Measurements from ENCODE around the gene DRAM2.
A peak's percentile ranks its signal among the peaks of the same experiment; 100 is the strongest.

DRAM2 gene

DNA sequence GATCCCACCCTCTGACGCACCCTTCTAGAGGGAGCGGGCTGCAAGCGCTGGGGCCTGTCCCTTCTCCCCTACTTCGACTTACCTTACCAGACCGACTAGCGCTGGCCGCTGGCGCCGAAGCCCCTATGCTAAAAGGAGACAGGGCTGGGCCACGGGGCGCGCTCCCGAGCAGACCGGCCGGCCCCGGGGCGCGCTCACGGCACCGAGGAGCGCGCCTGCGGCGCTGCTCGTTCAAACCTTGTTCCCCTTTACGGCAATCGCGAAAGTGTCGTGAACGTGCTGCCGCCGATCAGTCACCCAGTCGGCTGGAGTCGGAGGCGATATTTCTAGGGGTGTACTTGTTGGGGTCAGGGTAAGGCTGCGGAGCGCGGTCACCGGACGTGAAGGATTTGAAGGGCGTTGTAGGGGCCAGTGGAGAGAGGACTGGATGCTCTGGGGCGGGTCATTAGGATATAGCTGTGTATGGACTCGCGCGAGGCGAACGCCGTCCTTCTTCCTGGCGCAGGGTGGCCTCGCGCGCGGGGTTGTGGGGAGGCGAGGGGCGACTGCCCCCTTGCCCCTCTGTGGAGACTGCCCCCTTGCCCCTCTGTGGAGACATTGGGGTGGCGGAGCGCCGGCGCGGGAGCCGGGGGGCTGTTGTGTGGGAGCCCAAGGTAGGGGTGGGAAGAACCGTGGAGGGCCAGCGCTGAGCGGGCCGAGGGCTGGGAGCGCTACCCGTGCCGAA lies at the start of gene DRAM2, which contains the start of gene CEPT1:
DRAM2 (minus strand) TSS at position 138 of the 724 bp plus-strand sequence. CDS start 8,539 bp downstream, outside the sequence.
CEPT1 (plus strand) TSS at position 268 of the 724 bp plus-strand sequence. CDS start 7,492 bp downstream, outside the sequence.
- DNase-seq = peak; percentile 96

- DNase-seq = no peak
Measured at GRCh38 chr1:111184663-111185062, 44.8 kb upstream of the DRAM2 start.

- DNase-seq = no peak
Measured at GRCh38 chr1:111183308-111184069, 43.6 kb upstream of the DRAM2 start.

DNA sequence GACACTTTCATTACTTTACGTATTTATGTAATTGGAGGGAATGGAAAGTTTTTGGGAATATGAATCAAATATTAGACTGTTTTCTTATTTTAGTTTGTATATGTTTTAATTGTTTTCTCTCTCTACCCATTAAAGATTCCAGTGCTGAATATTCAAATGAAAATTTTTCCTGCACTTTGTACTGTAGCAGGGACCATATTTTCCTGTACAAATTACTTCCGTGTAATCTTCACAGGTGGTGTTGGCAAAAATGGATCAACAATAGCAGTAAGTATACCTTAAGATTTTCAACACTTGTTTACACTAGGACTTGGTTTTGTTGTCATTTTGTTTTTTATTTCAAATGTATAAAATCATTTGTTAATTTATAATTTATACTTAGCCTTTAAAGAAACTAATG lies 42.2 kb upstream of the DRAM2 start:
- DNase-seq = no peak

DNA sequence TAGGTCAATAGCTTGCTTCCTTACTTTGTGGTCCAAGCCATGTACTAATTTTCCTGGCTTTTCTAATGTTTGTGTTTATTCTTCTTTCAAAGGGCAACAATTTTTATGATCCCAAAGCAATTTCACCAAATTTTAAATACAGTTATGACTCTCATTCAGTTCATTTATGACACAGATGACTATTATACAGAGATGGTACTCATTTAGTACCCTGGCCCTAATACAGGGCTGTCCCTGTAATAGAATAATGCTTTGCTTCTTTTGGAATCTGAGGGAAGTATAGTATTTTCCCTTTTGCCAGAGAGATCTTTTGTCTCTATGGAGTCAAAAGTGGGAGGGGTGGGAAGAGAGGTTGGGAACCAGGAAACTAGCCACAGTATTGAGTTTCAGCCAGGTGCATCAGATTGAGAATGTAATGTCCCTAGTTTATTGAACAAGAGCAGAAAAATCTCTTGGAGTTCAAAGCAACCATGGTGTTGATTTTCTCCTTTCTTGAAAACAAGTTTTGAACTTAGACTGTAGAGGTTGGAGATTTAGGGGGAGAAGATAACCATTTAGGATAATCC lies 40.2 kb upstream of the DRAM2 start:
- DNase-seq = no peak

GRCh38 chr1:111176678-111177077 lies 36.8 kb upstream of the DRAM2 start:
- no peak for DNase-seq

DNA sequence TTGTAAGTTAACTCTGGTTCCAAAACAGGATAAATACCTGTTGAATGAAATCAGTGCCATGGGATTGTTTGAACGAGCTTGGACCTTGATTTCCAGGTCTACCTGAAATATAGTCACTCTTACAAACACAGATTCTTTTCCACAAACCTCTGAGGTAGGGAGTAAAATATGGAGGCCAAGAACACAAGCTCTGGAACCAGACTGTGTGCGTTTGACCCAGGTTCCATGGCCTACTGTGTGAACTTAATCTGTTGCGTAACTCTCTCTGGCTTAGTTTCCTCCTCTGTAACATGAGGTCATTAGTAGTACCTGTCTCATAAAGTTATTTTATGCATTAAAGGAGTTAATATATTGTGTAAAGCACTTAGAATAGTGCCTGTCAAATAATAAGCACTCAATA lies 35.5 kb upstream of the DRAM2 start:
- DNase-seq = no peak

- DNase-seq = no peak
Measured at GRCh38 chr1:111174070-111174469, 34.2 kb upstream of the DRAM2 start.

GRCh38 chr1:111172463-111172862 lies 32.6 kb upstream of the DRAM2 start:
- DNase-seq = no peak

DNA sequence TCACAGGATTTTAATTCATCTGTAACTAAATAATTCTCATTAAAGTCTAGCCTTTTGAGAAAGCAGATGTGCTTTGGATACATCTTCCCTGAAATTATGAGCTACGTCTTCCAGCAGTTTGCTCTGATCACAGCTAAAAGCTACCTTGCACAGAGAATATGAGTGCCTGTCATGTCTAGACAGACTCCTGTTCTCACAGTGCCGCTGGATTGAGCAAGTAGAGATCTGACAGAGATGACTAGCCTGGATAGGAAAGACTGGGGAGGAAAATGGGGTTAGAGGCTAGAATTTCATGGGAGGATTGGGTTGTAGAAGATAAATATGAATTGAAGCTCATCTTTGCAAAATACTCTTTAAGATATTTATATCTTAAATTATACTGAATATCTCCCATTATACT lies 24.3 kb upstream of the DRAM2 start:
- no peak for DNase-seq

GRCh38 chr1:111163363-111163762 lies 23.5 kb upstream of the DRAM2 start:
- no peak for DNase-seq

GRCh38 chr1:111162488-111162880 lies 22.6 kb upstream of the DRAM2 start:
- DNase-seq = no peak

DNA sequence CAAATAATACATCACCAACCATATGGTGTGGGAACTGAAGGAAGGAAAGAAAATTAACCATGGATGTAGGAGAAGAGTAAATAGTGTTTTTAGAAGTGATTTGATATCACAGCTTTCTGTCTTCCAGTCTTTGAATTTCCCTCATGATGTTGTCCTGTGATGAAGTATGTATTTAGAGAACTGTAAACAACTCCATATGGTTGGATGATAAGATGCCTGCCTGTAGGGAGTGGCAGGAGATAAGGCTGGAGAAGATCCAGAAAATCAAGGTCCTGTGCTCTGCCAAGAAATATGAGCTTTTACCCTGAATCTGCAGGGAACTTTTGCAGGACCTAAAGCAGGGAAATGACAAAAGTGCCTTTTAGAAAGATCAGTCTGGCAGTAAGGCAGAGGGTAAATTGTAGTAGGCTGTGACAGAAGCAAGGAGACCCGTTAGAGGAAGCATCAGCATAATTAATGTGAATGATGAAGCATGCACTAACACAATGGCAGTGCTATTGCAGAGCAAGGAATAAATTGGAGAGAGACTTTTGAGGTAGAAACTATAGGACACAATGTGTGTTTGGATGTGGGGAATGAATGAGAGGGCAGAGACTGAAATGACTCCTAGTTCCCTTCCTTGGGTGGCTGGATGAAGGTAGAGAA lies 22.1 kb upstream of the DRAM2 start:
- DNase-seq = no peak

DNA sequence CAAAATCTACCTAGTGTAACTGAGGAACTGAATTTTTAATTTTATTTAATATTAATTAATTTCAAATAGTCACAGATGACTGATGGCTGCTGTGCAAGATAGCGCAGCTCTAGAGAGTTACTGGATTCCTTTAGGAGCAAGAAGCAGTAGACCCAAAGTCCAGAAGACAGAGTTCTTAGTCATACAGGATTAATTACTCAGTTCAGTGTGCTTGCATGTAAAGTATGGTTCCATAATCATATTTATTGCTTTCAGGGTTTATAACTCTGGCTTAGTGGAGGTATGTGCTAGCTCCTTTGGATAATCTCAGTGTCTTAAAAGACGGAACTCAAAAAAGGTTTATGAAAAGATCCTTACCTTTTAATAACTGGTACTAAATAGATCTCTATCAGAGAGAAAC lies 17.5 kb upstream of the DRAM2 start:
- no peak for DNase-seq

GRCh38 chr1:111154021-111154999 lies 14.4 kb upstream of the DRAM2 start:
- no peak for DNase-seq

DNA sequence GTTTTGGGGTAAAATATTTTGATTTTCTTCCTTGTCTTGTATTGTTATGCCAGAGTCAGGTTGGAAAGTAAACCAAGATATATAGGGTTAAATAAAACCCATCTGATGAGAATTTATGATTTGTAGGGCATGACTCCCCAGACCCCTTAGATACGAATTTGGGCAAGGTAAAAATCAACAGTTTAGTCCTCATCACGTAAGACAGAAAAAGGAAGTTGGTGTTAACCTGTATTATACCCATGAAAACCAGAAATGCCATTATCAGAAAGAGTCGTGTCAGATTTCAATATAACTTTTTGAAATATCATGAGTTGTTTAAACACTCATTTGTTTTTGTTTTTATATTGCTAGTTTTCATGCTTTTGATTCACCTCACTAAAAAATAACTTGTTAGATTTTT lies 11.9 kb upstream of the DRAM2 start:
- no peak for DNase-seq

- DNase-seq = no peak
Measured at GRCh38 chr1:111148376-111148881, 8.5 kb upstream of the DRAM2 start.

GRCh38 chr1:111147948-111148347 lies 8.1 kb upstream of the DRAM2 start:
- no peak for DNase-seq

- no peak for DNase-seq
Measured at GRCh38 chr1:111145963-111146768, 6.3 kb upstream of the DRAM2 start.

DNA sequence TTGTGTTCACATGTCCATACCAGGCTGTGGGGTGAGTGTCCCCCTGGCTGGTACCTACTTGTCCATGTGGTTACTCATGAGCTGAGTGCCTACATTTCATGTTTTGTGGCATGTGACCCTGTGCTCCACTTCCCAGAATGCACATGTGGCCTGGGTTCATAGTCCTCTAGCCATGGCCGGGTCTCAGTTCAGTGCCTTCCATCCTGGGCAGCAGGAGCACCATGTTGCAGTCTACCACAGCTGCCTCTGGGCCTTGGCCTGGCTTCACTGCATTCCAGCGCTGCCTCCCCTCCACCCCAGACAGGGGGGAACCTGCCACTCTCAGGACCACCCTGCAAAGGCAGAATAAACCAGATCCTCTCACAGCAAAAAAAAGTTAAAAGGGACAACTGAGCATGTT lies 5.6 kb upstream of the DRAM2 start:
- no peak for DNase-seq

GRCh38 chr1:111142356-111142975 lies 2.6 kb upstream of the DRAM2 start:
- no peak for DNase-seq
